OCI-LY7 (cell line): Measurements from ENCODE around the gene HSP90B1.

Source experiments
- CTCF ChIP-seq: fragments of 200-600 bp; sonication (generic); conservative IDR thresholded peaks from 2 replicates; pipeline ENCODE4 v1.5.1; 2014; ENCODE audit warnings: mild to moderate bottlenecking, antibody characterized with exemption, low read length, moderate library complexity, mixed read lengths
- EZH2phosphoT487 ChIP-seq: fragments of 200-600 bp; sonication (generic); IDR thresholded peaks from 2 replicates; pipeline ENCODE4 v1.6.1; 2018; ENCODE audit warnings: low read depth, borderline replicate concordance, mild to moderate bottlenecking, mixed run types, antibody characterized with exemption, low read length, moderate library complexity, mixed read lengths

- TF ChIP-seq CTCF (no peak), EZH2phosphoT487 (no peak)
These were observed 5.2 kb upstream of the HSP90B1 start for GRCh38 chr12:103924761-103925641.
